ENCODE results near the gene OR14A16.

DNA sequence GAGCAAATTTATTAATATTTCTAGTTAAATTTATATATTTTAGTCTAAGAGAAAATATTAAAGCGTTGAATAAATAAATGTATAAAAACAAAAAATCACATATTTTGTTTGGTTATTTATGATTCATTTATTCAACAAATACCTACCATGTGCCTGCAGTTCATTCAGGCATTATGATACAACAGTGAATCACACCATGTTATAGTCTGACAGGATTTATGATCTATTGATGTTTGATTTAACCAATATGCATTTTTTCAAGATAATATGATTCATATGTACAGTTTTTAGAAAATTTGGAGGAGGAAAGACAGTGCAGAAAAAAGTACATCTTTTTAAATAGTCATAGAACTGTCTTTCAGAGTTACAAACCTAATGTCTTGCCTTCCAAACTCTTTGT, 25.7 kb upstream of the OR14A16 start:
- no peak for TF ChIP-seq EZH2phosphoT487 (conservative IDR thresholded peaks at IDR 0.05; ENCODE audit: low read length)
- TF ChIP-seq, protein P1, sequence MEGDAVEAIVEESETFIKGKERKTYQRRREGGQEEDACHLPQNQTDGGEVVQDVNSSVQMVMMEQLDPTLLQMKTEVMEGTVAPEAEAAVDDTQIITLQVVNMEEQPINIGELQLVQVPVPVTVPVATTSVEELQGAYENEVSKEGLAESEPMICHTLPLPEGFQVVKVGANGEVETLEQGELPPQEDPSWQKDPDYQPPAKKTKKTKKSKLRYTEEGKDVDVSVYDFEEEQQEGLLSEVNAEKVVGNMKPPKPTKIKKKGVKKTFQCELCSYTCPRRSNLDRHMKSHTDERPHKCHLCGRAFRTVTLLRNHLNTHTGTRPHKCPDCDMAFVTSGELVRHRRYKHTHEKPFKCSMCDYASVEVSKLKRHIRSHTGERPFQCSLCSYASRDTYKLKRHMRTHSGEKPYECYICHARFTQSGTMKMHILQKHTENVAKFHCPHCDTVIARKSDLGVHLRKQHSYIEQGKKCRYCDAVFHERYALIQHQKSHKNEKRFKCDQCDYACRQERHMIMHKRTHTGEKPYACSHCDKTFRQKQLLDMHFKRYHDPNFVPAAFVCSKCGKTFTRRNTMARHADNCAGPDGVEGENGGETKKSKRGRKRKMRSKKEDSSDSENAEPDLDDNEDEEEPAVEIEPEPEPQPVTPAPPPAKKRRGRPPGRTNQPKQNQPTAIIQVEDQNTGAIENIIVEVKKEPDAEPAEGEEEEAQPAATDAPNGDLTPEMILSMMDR (IDR thresholded peaks at IDR 0.05; ENCODE audit: insufficient read depth, low read length, poor library complexity, severe bottlenecking): no peak

All from SU-DHL-6 (cell line).